WTC11 (cell line): Measurements from ENCODE around the gene DNAJC9.

Experiments used
- CTCF ChIP-seq: fragments of 200-600 bp; IDR thresholded peaks from 2 replicates; pipeline ENCODE4 v1.8.0; 2022; ENCODE audit warnings: antibody characterized with exemption
- MAX ChIP-seq: sonication (generic); formaldehyde crosslinking; IDR thresholded peaks from 2 replicates; pipeline ENCODE4 v1.8.0; 2022; ENCODE audit warnings: mild to moderate bottlenecking, missing genetic modification reagents
- PRDM15 ChIP-seq: sonication (generic); formaldehyde crosslinking; IDR thresholded peaks from 2 replicates; pipeline ENCODE4 v1.8.0; 2022; ENCODE audit warnings: missing genetic modification reagents
- PRRX2 ChIP-seq: fragments of 250-450 bp; sonication (Bioruptor Pico); IDR thresholded peaks from 2 replicates; pipeline ENCODE4 v1.8.0; 2021; ENCODE audit warnings: mild to moderate bottlenecking
- SOX15 ChIP-seq: fragments of 250-450 bp; sonication (Bioruptor Pico); IDR thresholded peaks from 2 replicates; pipeline ENCODE4 v1.9.0; 2021; ENCODE audit warnings: mild to moderate bottlenecking
- SP1 ChIP-seq: sonication (generic); formaldehyde crosslinking; conservative IDR thresholded peaks from 2 replicates; pipeline ENCODE4 v1.8.1; 2022; ENCODE audit warnings: missing genetic modification reagents
- USF2 ChIP-seq: sonication (generic); formaldehyde crosslinking; IDR thresholded peaks from 2 replicates; pipeline ENCODE4 v1.8.1; 2023; ENCODE audit warnings: mild to moderate bottlenecking, missing genetic modification reagents, moderate library complexity
- ZNF512 ChIP-seq: sonication (generic); formaldehyde crosslinking; IDR thresholded peaks from 2 replicates; pipeline ENCODE4 v1.8.1; 2022; ENCODE audit warnings: missing genetic modification reagents, borderline replicate concordance
- ZSCAN18 ChIP-seq: fragments of 250-450 bp; sonication (Bioruptor Pico); IDR thresholded peaks from 2 replicates; pipeline ENCODE4 v2.1.2; 2022; ENCODE audit warnings: mild to moderate bottlenecking, moderate library complexity

- TF ChIP-seq PRRX2 (CRISPR knock-in tag) (no peak), MAX (CRISPR knock-in tag) (no peak), CTCF (no peak), ZSCAN18 (no peak), SP1 (CRISPR knock-in tag) (no peak), ZNF512 (CRISPR knock-in tag) (no peak), USF2 (CRISPR knock-in tag) (no peak), PRDM15 (CRISPR knock-in tag) (no peak), SOX15 (no peak)
These were observed 6.1 kb upstream of the DNAJC9 start for GRCh38 chr10:73253225-73253555.
